Erythroblast (primary cell): ENCODE results near the gene RHOXF2.
A peak's percentile ranks its signal among the peaks of the same experiment; 100 is the strongest.
"Not testable (repeated sequence)": the region's sequence is repeated elsewhere in the genome, so short reads cannot be mapped to it uniquely, and the experiment has no call there.

Source experiments
- DNase-seq, 2 experiments: peaks; one replicate each; lab custom pipeline; 2025; lab: John Stamatoyannopoulos, UW
- GATA1 ChIP-seq: IDR thresholded peaks from 2 replicates; pipeline ENCODE4 v1.6.1; 2011; ENCODE audit warnings: low read depth, mild to moderate bottlenecking, control low read depth, low read length, moderate library complexity
- POLR2A ChIP-seq: IDR thresholded peaks from 2 replicates; pipeline ENCODE4 v1.6.1; 2011; ENCODE audit warnings: mild to moderate bottlenecking, low read length

RHOXF2 gene

DNA sequence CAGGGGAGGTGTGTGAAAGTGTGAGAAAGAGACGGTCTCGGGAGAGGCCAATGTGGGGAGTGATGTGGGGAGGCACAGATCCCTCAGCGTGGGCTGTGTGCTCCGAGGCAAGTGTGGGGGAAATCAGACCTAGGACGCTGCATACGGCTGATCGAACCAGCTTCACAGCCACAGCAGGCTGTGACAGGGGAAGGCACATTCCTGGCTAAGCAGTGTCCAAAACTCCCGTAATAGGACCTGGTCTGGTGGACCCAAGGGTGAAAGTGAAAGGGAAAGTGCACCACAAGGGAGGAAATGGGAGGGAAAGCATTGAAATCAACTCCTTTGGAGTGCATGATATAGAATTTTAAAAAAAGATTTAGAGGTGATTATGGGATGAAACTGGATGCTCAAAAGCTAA, 10.9 kb upstream of the RHOXF2 start:
- no peak for TF ChIP-seq GATA1
- TF ChIP-seq POLR2A = no peak

DNA sequence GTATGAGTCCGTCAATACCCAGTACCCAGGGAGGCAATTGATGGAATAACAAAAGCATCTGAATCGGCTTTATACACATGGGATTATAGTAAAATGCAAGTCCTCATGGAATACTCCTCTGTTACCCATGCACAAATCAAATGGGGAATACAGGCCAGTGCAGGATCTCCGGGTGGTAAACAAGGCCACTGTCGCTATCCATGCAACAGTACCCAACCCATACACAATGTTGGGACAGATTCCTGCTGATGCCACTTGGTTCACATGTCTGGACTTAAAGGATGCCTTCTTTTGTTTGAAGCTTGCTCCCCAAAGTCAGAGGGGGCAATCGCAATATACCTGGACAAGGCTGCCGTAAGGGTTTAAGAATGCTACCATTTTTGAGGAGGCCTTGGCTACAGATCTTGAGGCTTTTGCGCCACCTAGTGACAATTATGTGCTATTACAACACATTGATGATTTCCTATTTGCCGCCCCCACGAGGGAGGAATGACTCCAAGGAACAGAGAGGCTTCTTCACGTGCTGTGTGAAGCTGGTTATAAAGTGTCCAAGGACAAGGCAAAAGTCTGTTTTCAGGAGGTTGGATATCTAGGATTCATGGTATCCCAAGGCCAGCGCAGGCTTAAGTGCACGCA, 8.2 kb upstream of the RHOXF2 start:
- not testable (repeated sequence) for DNase-seq

More for the DNA sequence above, 10.9 kb upstream of the RHOXF2 start:
- DNase-seq = no peak

DNA sequence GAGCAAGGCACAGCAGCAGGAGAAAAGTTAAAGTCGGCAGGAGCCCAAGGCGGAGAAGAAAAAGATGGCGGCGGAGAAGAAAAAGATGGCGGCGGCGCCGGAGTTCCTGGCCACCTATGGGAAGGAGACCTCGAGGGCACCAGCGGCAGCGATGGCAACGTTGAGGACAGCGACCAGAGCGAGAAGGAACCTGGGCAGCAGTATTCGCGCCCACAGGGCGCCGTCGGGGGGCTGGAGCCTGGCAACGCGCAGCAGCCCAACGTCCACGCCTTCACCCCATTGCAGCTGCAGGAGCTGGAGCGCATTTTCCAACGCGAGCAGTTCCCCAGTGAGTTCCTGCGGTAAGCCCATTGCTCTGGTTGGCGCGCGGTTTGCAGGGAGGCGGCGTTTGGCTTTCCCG, 673 bp downstream of the RHOXF2 start:
- DNase-seq = not testable (repeated sequence)

DNA sequence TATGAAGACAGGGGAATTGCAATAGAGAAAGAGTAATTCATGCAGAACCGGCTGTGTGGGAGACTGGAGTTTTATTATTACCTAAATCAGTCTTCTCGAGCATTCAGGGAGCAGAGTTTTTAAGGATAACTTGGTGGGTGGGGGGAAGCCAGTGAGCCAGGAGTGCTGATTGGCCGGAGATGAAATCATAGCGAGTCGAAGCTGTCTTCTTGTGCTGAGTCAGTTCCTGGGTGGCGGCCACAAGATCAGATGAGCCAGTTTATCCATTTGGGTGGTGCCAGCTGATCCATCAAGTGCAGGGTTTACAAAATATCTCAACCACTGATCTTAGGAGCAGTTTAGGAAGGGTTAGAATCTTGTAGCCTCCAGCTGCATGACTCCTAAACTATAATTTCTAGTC, 34.8 kb downstream of the RHOXF2 start:
- DNase-seq = not testable (repeated sequence)

DNA sequence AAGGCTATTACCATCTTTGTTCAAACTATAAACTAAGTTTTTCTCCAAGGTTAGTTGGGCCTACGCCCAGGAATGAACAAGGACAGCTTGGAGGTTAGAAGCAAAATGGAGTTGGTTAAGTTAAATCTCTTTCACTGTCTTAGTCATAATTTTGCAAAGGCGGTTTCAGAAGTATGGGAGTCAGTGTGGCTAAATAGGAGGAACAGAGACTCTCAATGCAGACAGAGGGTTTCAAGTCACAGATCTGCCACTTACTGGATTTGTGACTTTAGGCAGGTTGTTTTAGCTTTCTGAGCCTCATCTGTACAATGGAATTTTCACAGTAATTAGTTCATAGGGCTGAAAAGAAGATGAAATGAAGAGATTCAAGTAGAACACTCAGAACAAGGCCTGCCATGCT, 35.3 kb downstream of the RHOXF2 start:
- not testable (repeated sequence) for DNase-seq

DNA sequence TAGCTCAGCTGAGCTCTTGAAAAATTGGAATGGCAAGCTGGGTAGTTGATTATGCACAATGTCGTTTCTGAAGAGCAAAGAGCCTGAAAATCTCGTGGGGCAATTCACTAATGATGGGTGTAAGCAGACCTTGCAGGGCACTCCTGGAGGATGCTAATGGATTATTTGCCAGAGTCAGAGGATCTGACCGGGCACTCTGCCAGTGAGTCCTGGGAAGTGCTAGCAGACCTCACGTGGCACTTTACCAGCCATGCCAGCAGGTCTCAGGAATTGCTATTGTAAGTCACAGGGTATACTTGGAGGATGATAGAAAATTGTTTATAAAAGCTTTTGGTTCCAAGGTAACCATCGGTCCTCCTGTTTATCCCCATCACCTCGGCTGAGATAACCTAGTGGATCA, 37.4 kb downstream of the RHOXF2 start:
- DNase-seq = not testable (repeated sequence)

DNA sequence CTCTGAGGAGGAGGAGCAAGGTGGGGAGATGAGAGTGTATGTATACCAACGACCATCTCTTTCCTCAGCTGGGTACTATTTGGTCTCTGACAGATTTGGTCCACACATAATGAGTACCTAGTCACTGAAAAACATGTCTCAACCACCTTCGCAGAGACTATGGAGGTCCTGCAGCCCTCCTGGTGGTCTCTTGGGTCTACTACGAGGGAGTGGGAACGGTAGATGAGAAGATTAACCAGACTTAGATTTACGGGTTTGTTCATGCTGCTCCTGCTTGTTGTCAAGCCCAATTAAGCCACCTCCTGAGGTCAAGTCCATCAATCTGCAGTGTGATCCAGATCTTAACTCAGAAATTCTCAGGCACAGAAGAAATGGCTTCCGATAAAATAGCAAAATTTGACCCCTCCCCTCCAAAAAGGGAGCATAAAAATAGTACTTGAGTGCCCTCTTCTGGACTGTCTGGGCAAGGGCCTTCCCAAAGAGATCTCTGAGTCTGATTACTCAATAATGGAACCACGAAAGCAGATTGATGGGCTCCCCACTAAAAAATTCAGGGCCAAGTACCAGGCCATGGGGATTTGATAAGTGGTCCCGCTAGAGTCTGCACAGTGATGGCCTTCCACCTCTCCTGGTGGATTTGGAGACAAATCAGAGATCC, 38.3 kb downstream of the RHOXF2 start:
- not testable (repeated sequence) for DNase-seq

DNA sequence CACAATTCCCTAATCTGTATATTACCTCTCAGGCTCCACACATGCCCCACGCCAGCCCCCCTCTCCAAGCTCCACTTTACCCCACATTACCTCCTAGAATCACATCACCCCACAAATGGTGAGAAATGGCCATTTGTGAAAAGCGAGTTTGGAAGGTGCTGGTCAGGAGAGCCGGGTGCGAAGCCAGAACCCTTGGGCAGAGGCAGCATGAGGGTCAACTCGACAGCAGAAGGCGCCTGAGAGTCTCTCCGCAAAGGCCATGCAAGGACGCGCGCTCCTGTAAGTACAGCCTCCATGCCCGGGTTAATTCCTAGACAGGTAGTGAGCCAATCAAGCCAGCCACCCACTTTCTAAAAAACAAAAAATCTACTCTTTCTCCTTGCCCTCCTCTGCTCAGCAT, 42.4 kb downstream of the RHOXF2 start:
- TF ChIP-seq POLR2A (no peak), GATA1 (no peak)
- DNase-seq = no peak

DNA sequence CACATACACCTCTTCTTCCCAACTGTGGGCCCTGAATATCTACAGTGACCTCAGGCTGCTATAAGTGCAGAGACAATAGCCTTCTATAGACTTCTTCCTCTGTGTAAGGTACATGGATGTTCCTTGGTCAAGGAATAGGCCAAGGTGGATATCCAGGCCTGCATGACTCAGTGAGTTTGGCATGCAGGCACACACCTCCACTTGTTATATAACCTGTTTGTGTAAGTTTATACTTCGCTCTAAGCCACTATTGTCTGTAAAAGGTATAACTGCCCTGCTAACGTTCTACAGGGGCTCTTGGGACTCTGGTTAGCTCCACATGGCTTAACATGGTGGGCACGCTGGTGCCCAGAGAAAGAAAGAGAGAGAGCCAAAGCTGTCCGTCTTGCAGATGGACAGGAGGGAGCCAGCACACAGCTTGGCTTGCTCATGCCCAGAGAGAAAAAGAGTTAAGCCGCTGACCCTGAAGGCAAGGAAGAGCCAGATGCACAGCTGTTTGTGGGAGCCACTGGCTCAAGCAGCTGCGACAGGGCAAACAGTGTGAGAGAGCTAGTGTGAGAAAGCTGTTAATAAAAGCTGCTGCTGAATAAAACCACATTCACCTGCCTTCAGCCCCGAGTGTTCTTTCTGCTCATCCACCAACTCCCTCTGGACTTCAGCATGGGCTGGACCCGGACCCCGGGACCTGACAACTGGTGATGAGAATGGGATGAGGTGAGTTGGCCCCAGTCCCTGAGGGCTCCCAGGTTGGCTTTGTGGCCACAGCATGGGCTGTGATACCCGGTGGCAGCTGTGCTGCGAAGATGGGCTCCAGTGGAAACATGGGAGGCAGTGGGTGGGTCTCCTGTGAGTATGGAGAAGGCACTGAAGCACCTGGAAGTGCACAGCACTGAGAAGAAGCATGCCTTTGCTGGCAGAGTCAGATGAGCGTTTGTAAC, 47.7 kb downstream of the RHOXF2 start:
- no peak for TF ChIP-seq POLR2A
- TF ChIP-seq GATA1 = no peak
- DNase-seq = no peak

DNA sequence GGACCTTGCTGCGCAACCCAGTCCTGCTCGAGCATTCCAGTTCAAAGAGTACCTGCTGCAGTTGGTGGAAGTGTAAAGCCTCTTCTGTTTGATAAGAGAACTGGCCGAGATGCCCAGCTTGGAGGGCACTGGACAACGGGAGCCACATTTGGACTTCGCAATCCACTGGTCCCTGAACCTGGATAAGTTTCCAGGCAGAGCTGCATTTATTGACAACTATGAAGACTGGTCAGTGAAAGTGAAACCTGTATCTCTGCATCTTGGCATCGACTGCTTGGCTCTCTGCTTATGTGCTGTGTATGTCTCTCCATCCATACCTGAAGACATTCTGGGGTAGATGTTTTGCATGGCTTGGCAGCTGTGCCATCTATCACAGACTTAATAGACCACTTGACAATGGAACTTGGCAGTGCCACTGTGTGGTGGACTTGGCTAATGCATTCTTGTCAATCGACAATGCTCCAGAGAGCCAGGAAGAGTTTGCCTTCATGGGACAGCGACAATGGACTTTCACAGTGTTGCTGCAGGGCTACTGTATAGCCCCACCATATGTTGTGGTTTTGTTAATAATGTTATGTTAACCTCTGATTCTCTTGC, 48.7 kb downstream of the RHOXF2 start:
- TF ChIP-seq POLR2A = no peak
- TF ChIP-seq GATA1 = no peak
- no peak for DNase-seq

DNA sequence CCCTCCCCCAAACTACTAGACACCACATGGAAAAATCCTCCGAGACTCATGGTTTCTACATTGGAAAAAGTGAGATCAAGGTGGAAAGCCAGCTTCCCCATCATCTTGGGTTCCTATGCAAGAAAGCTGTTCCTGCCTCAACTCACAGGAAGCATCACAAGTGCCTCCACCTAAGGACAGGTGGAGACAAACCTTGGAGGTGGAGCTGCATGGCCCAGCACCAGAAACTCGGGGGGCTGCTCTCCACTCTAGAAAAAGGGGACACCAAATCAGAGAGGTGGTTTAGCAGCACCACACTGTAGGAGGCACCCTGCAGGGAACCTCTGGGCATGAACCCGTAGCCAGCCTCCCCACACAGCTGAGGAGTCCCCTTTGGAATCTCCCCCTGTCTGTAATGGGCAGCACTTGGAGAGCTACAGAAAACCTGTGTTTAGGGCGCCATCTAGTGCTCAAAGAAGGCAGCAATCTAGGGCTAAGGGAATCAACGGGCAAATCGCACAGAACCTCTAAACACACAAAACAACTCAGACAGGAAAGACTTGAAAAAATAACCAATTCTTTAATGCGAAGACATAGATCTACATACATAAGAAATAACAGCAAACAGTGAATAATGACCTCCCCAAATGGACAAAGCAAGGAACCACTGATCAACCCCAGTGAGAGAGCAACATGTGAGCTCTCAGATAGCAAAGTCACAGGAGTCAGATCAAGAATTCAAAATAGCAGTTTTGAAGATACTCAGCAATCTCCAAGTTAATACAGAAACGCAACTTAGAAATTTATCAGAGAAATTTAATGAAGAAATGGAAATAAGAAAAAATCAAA, 55.2 kb downstream of the RHOXF2 start:
- TF ChIP-seq POLR2A (no peak), GATA1 (no peak)
- DNase-seq = peak; percentile 48 to 71
